SK-N-SH (cell line): ENCODE measurements around the gene SERPINI1. TPM values are rescaled to one million over a fixed set of nuclear protein-coding genes. Genes with fewer than 3 reads are reported as not detected.

Source experiments
- CTCF ChIA-PET: fragments of 300-600, 350-600 bp; formaldehyde crosslinking; extraction: SDS; loops from one replicate; lab custom pipeline; 2021; lab: Yijun Ruan, JAX
- POLR2A ChIA-PET: fragments of 350-600 bp; sonication (Branson Sonifier 250); formaldehyde crosslinking; extraction: SDS; loops from one replicate; lab custom pipeline; 2020; ENCODE audit warnings: antibody characterized with exemption, inconsistent platforms; lab: Yijun Ruan, JAX
- DNase-seq: peaks from one replicate; pipeline ENCODE4 v3.0.0; 2012
- H2AFZ ChIP-seq: fragments of 200-600 bp; sonication (generic); 2 replicates; pipeline ENCODE4 v1.8.1; 2016; ENCODE audit warnings: antibody characterized with exemption, mild to moderate bottlenecking, low read depth
- H3F3A ChIP-seq: fragments of 200-600 bp; sonication (generic); replicated peaks from 2 replicates; pipeline ENCODE3; 2016; ENCODE audit warnings: antibody characterized with exemption, mild to moderate bottlenecking; ENCODE audit not compliant: insufficient read depth
- H3K27ac ChIP-seq, 2 experiments: fragments of 200-500 bp in 1 of 2; fragments of 200-600 bp in 1 of 2; sonication (Bioruptor generic) in 1 of 2; sonication (generic), shearing (Covaris generic) in 1 of 2; 2 replicates each; pipeline versions ENCODE4 v1.5.1 to v1.6.1; 2014 to 2016; ENCODE audit warnings: low read depth in 2 of 2, inconsistent platforms in 1 of 2, low read length in 1 of 2, mild to moderate bottlenecking in 1 of 2, mixed read lengths in 1 of 2
- H3K27me3 ChIP-seq: fragments of 200-600 bp; sonication (generic), shearing (Covaris generic); 2 replicates; pipeline ENCODE4 v1.6.1; 2016; ENCODE audit warnings: mixed run types; ENCODE audit not compliant: insufficient read depth
- H3K36me3 ChIP-seq, 2 experiments: fragments of 200-500 bp in 1 of 2; fragments of 200-600 bp in 1 of 2; sonication (Bioruptor generic) in 1 of 2; sonication (generic) in 1 of 2; replicated peaks in 1 of 2; 2 replicates each; pipeline versions ENCODE3 to v1.5.1; 2014 to 2016; ENCODE audit warnings: low read length in 1 of 2, mild to moderate bottlenecking in 1 of 2; ENCODE audit not compliant: insufficient read depth in 2 of 2, control insufficient read depth in 1 of 2
- H3K4me1 ChIP-seq, 2 experiments: fragments of 200-500 bp in 1 of 2; fragments of 200-600 bp in 1 of 2; sonication (Bioruptor generic) in 1 of 2; sonication (generic), shearing (Covaris generic) in 1 of 2; 2 replicates each; pipeline versions ENCODE4 v1.5.1 to v1.6.1; 2014 to 2016; ENCODE audit warnings: low read depth in 1 of 2, low read length in 1 of 2, mixed run types in 1 of 2; ENCODE audit not compliant: insufficient read depth in 2 of 2, control insufficient read depth in 1 of 2
- H3K4me2 ChIP-seq: fragments of 200-600 bp; sonication (generic), shearing (Covaris generic); 2 replicates; pipeline ENCODE4 v1.6.1; 2017; ENCODE audit warnings: mixed run types
- H3K4me3 ChIP-seq, 2 experiments: fragments of 200-500 bp in 1 of 2; fragments of 200-600 bp in 1 of 2; sonication (Bioruptor generic) in 1 of 2; sonication (generic), shearing (Covaris generic) in 1 of 2; 2 replicates each; pipeline versions ENCODE4 v1.5.1 to v1.8.1; 2014 to 2016; ENCODE audit warnings: low read depth in 2 of 2, inconsistent platforms in 1 of 2, low read length in 1 of 2, mild to moderate bottlenecking in 1 of 2, mixed read lengths in 1 of 2, moderate library complexity in 1 of 2
- H3K79me2 ChIP-seq: fragments of 200-600 bp; sonication (generic); 2 replicates; pipeline ENCODE4 v1.8.1; 2017; ENCODE audit warnings: mild to moderate bottlenecking; ENCODE audit not compliant: insufficient read depth
- H3K9ac ChIP-seq: fragments of 200-600 bp; sonication (generic); 2 replicates; pipeline ENCODE4 v1.6.1; 2017; ENCODE audit warnings: mixed run types
- H3K9me2 ChIP-seq: fragments of 200-600 bp; sonication (generic); 2 replicates; pipeline ENCODE4 v1.6.1; 2017; ENCODE audit warnings: mixed run types
- H3K9me3 ChIP-seq: fragments of 200-600 bp; sonication (generic); 2 replicates; pipeline ENCODE4 v1.6.1; 2017; ENCODE audit warnings: mixed run types, mild to moderate bottlenecking, moderate library complexity
- H4K20me1 ChIP-seq: fragments of 200-600 bp; sonication (generic); 2 replicates; pipeline ENCODE4 v1.6.1; 2017; ENCODE audit warnings: mild to moderate bottlenecking, mixed run types; ENCODE audit not compliant: insufficient read depth
- CHD2 ChIP-seq: fragments of 150-350 bp; IDR thresholded peaks from 2 replicates; pipeline ENCODE4 v1.6.1; 2018; ENCODE audit warnings: low read length; ENCODE audit not compliant: partially characterized antibody
- ELF1 ChIP-seq: IDR thresholded peaks from 2 replicates; pipeline ENCODE4 v1.4.0; 2012
- FOSL2 ChIP-seq: IDR thresholded peaks from 2 replicates; pipeline ENCODE4 v1.4.0; 2012; ENCODE audit warnings: low read depth, mild to moderate bottlenecking, moderate library complexity, borderline replicate concordance
- FOXJ3 ChIP-seq: sonication (generic); formaldehyde crosslinking; IDR thresholded peaks from 2 replicates; pipeline ENCODE4 v1.5.1; 2020; ENCODE audit warnings: mild to moderate bottlenecking, missing genetic modification reagents
- IRF3 ChIP-seq: fragments of 150-350 bp; IDR thresholded peaks from 2 replicates; pipeline ENCODE4 v1.6.1; 2016; ENCODE audit warnings: mild to moderate bottlenecking, low read depth, low read length
- PBX3 ChIP-seq: IDR thresholded peaks from 2 replicates; pipeline ENCODE4; 2012
- POLR2AphosphoS5 ChIP-seq: IDR thresholded peaks from 2 replicates; pipeline ENCODE4 v1.6.1; 2012; ENCODE audit warnings: low read depth, low read length
- RAD21 ChIP-seq: IDR thresholded peaks from 2 replicates; pipeline ENCODE4 v1.6.1; 2012; ENCODE audit warnings: mild to moderate bottlenecking, low read length
- RFX5 ChIP-seq: IDR thresholded peaks from 2 replicates; pipeline ENCODE4 v1.6.1; 2012; ENCODE audit warnings: mild to moderate bottlenecking, improper control_type of control experiment, low read length
- TAF1 ChIP-seq: IDR thresholded peaks from 2 replicates; pipeline ENCODE4 v1.6.1; 2012; ENCODE audit warnings: low read depth, mild to moderate bottlenecking, low read length, moderate library complexity, borderline replicate concordance
- TCF12 ChIP-seq: IDR thresholded peaks from 2 replicates; pipeline ENCODE4 v1.4.0; 2012
- TEAD4 ChIP-seq: IDR thresholded peaks from 2 replicates; pipeline ENCODE4 v1.4.0; 2012; ENCODE audit warnings: mild to moderate bottlenecking, borderline replicate concordance; ENCODE audit not compliant: insufficient read depth
- YY1 ChIP-seq: IDR thresholded peaks from 2 replicates; pipeline ENCODE4 v1.4.0; 2012; ENCODE audit warnings: low read depth, mild to moderate bottlenecking
- WGBS: methylation state at CpG from one replicate; pipeline ENCODE4 v1.1.6; 2017; ENCODE audit warnings: low lambda C conversion rate; 5-methylcytosine and 5-hydroxymethylcytosine counted together
- polyA plus RNA-seq, 3 experiments: library from polyadenylated mRNA; depleted of rRNA; stranded (reverse); fragments of >200 nt; gene quantifications; 2 replicates each; pipeline ENCODE4 v1.2.3, GENCODE V29; 2012
- TF ChIP-seq, protein P1 (sequence below): IDR thresholded peaks from 2 replicates; pipeline ENCODE4 v1.4.0; 2012; ENCODE audit warnings: low read depth, borderline replicate concordance
- TF ChIP-seq, protein P2 (sequence below): fragments of 200-600 bp; sonication (generic); IDR thresholded peaks from 2 replicates; pipeline ENCODE4 v1.6.1; 2017; ENCODE audit warnings: antibody characterized with exemption, mild to moderate bottlenecking, moderate library complexity

SERPINI1 gene
- polyA plus RNA-seq, 1 of the 3 experiments (the other 2 are of a cell fraction) = 1.9 TPM

DNA sequence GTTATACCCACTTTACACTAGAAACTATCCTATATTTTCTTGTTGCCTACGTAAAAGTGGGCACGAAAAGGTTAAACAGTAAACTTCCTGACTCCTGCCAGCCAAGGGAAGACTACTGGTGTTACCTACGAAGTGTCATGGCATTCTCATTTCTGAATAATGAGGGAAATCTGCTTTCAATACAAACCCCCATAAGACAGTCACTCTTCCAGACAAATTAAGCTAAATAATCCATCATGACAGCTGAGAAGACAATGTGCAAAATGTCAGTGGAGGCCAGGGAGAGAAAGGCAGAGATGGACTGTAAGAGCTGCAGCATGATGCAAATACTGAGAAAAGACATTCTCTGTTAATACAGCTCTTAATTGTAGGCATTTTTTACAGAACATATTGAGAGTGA lies 136.5 kb downstream of the SERPINI1 start:
- H3K27me3 ChIP-seq = no peaks in the 10 kb centered on the region
- no peak overlapping the region for H3K4me3 ChIP-seq
- WGBS = 58% methylated on average over 3 of the region's 3 CpGs
- H3K9ac ChIP-seq = no peak overlapping the region
- H3K9me3 ChIP-seq = no peaks in the 10 kb centered on the region; the same call in 1 of the 2 replicates
- POLR2A ChIA-PET = no interaction called here
- CTCF ChIA-PET = interaction anchor here (1.4 to 3.4 kb wide), 4 partner anchors 10 to 492 kb away, joined by 4 to 16 read pairs (median 6); partner anchors contain the start of gene ZBBX
- no peaks in the 10 kb centered on the region for H3F3A ChIP-seq
- no peak overlapping the region for H2AFZ ChIP-seq
- H3K79me2 ChIP-seq = no peaks in the 10 kb centered on the region
- H3K9me2 ChIP-seq = no peaks in the 10 kb centered on the region
- no peak for DNase-seq
- no peak overlapping the region for H3K27ac ChIP-seq
- no peaks in the 10 kb centered on the region for H3K36me3 ChIP-seq
- no peaks in the 10 kb centered on the region for H3K4me1 ChIP-seq
- H4K20me1 ChIP-seq = no peaks in the 10 kb centered on the region
- no peak overlapping the region for H3K4me2 ChIP-seq
- no peak for TF ChIP-seq PBX3
- TF ChIP-seq ELF1 = no peak
- TF ChIP-seq, protein P1, sequence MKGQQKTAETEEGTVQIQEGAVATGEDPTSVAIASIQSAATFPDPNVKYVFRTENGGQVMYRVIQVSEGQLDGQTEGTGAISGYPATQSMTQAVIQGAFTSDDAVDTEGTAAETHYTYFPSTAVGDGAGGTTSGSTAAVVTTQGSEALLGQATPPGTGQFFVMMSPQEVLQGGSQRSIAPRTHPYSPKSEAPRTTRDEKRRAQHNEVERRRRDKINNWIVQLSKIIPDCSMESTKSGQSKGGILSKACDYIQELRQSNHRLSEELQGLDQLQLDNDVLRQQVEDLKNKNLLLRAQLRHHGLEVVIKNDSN = no peak
- TF ChIP-seq IRF3 = no peak
- TF ChIP-seq RFX5 = no peak
- TF ChIP-seq POLR2AphosphoS5 = no peak
- TF ChIP-seq YY1 = no peak
- TF ChIP-seq TEAD4 = no peak
- no peak for TF ChIP-seq TAF1
- no peak for TF ChIP-seq TCF12
- TF ChIP-seq FOXJ3 = no peak
- TF ChIP-seq CHD2 = no peak

DNA sequence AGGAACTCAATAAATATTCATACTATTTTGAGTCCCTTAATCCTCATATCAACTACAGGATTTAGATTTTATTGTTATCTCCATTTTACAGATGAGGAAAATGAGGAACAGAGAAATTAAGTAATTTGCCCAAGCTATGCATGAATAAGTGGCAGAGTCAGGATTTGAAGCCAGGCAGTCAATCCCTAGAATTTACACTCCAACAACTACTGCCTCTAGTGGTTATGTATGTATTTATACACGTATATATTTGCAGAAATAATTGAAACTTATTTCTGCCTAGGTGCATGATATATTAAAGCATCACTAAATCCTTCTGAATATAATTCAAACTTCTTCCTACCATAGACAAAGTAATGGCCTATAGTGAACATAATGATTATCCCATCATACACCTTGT lies 137.4 kb downstream of the SERPINI1 start:
- ChIA-PET CTCF (interaction anchor here (0.6 to 4.9 kb wide), 8 partner anchors 9 to 493 kb away, joined by 3 to 20 read pairs (median 4); partner anchors contain the start of gene ZBBX), POLR2A (no interaction called here)
- H3K9me3 ChIP-seq = no peaks in the 10 kb centered on the region; the same call in 1 of the 2 replicates
- no peak for DNase-seq
- no peaks in the 10 kb centered on the region for H3K9me2 ChIP-seq
- H3K4me2 ChIP-seq = no peak overlapping the region
- no peak overlapping the region for H3K9ac ChIP-seq
- no peak overlapping the region for H3K4me3 ChIP-seq
- no peaks in the 10 kb centered on the region for H3F3A ChIP-seq
- TF ChIP-seq, protein P2, sequence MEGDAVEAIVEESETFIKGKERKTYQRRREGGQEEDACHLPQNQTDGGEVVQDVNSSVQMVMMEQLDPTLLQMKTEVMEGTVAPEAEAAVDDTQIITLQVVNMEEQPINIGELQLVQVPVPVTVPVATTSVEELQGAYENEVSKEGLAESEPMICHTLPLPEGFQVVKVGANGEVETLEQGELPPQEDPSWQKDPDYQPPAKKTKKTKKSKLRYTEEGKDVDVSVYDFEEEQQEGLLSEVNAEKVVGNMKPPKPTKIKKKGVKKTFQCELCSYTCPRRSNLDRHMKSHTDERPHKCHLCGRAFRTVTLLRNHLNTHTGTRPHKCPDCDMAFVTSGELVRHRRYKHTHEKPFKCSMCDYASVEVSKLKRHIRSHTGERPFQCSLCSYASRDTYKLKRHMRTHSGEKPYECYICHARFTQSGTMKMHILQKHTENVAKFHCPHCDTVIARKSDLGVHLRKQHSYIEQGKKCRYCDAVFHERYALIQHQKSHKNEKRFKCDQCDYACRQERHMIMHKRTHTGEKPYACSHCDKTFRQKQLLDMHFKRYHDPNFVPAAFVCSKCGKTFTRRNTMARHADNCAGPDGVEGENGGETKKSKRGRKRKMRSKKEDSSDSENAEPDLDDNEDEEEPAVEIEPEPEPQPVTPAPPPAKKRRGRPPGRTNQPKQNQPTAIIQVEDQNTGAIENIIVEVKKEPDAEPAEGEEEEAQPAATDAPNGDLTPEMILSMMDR = peak; percentile 48
- TF ChIP-seq FOSL2 = no peak
- peak; percentile 36 for TF ChIP-seq RAD21
- TF ChIP-seq, all 33 proteins: peak for 2
- Histone ChIP-seq H3K27me3 (no peaks in the 10 kb centered on the region), H4K20me1 (no peaks in the 10 kb centered on the region), H3K4me1 (no peaks in the 10 kb centered on the region), H3K36me3 (no peaks in the 10 kb centered on the region), H2AFZ (no peak overlapping the region), H3K79me2 (no peaks in the 10 kb centered on the region), H3K27ac (no peak overlapping the region)
- 40% methylated on average over 1 of the region's 1 CpG for WGBS
